Measurements from ENCODE around the gene SPATA20.

DNA sequence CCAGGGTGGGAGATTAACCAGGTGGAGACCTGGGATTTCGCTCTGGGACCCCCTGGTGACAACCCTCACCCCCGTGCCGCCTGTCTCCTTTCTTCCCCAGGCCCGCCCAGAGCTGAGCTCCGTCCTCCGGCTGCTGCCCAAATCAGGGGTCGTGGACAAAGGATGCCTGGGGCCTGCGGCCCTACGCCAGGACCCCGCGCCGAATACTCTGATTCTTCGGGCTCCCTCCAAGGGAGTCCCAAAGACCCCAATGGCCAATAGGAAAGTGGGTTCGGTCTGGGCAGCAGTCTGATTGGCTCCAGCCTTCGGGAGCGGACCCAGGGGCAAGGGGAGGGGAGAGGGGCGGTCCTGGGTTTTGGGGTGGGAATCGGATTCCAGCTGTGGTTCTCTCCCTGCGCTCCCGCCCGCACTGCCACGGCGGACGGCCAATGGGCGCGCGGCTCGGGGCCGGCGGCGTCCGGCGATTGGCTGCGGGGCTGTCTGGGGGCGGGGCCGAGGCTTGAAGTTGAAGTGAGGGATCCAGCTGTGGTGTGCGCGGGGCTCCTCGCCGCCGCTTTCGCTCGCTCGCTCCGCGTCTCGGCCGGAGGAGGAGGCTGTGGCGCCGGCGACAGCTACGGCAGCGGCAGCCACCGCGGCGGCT lies 13.3 kb downstream of the SPATA20 start, which contains the start of gene CACNA1G:
- TF ChIP-seq, protein P1, sequence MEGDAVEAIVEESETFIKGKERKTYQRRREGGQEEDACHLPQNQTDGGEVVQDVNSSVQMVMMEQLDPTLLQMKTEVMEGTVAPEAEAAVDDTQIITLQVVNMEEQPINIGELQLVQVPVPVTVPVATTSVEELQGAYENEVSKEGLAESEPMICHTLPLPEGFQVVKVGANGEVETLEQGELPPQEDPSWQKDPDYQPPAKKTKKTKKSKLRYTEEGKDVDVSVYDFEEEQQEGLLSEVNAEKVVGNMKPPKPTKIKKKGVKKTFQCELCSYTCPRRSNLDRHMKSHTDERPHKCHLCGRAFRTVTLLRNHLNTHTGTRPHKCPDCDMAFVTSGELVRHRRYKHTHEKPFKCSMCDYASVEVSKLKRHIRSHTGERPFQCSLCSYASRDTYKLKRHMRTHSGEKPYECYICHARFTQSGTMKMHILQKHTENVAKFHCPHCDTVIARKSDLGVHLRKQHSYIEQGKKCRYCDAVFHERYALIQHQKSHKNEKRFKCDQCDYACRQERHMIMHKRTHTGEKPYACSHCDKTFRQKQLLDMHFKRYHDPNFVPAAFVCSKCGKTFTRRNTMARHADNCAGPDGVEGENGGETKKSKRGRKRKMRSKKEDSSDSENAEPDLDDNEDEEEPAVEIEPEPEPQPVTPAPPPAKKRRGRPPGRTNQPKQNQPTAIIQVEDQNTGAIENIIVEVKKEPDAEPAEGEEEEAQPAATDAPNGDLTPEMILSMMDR (IDR thresholded peaks at IDR 0.05; ENCODE audit: low read depth, low read length), result no peak
- no peak for TF ChIP-seq EZH2phosphoT487 (IDR thresholded peaks at IDR 0.05; ENCODE audit: low read depth)

All from OCI-LY3 (cell line).